KMS-11 (cell line): ENCODE data around the gene DGKB.

Source experiments
- H2AFZ ChIP-seq: fragments of 200-600 bp; sonication (generic); 2 replicates; pipeline ENCODE4 v1.6.1; 2016; ENCODE audit warnings: antibody characterized with exemption, mixed run types, low read depth
- H3K27ac ChIP-seq: fragments of 200-600 bp; sonication (generic); 2 replicates; pipeline ENCODE4 v1.6.1; 2016; ENCODE audit warnings: mild to moderate bottlenecking, mixed run types
- H3K27me3 ChIP-seq: fragments of 200-600 bp; sonication (generic); 2 replicates; pipeline ENCODE4 v1.6.1; 2017; ENCODE audit warnings: mild to moderate bottlenecking, low read depth, mixed run types, moderate library complexity; ENCODE audit not compliant: insufficient read depth
- H3K36me3 ChIP-seq: fragments of 200-600 bp; sonication (generic); 2 replicates; pipeline ENCODE4 v1.6.1; 2017; ENCODE audit warnings: mild to moderate bottlenecking, mixed run types; ENCODE audit not compliant: insufficient read depth
- H3K4me1 ChIP-seq: fragments of 200-600 bp; sonication (generic); 2 replicates; pipeline ENCODE4 v1.6.1; 2016; ENCODE audit warnings: mild to moderate bottlenecking, low read depth, mixed run types; ENCODE audit not compliant: poor library complexity, severe bottlenecking
- H3K4me2 ChIP-seq: fragments of 200-600 bp; sonication (generic); 2 replicates; pipeline ENCODE4 v1.7.0; 2016; ENCODE audit warnings: mild to moderate bottlenecking, mixed run types
- H3K4me3 ChIP-seq: fragments of 200-600 bp; sonication (generic); IDR thresholded peaks from 2 replicates; pipeline ENCODE4 v1.6.1; 2017; ENCODE audit warnings: low read depth, low read length, mixed read lengths; ENCODE audit not compliant: insufficient read depth
- H3K79me2 ChIP-seq: fragments of 200-600 bp; sonication (generic); 2 replicates; pipeline ENCODE4 v1.6.1; 2016; ENCODE audit warnings: low read depth, mixed run types; ENCODE audit not compliant: insufficient read depth
- H3K9ac ChIP-seq: fragments of 200-600 bp; sonication (generic); 2 replicates; pipeline ENCODE4 v1.6.1; 2016; ENCODE audit warnings: mild to moderate bottlenecking, mixed run types
- H4K20me1 ChIP-seq: fragments of 200-600 bp; sonication (generic); 2 replicates; pipeline ENCODE4 v1.6.1; 2016; ENCODE audit warnings: mild to moderate bottlenecking, mixed run types; ENCODE audit not compliant: insufficient read depth
- CTCF ChIP-seq: fragments of 200-600 bp; sonication (generic); conservative IDR thresholded peaks from 2 replicates; pipeline ENCODE4 v1.6.1; 2017; ENCODE audit warnings: low read depth, mild to moderate bottlenecking, antibody characterized with exemption, low read length, moderate library complexity, mixed read lengths

The DGKB gene

GRCh38 chr7:14505906-14506305 is 396.6 kb downstream of the DGKB start:
- no peaks in the 10 kb centered on the region for H4K20me1 ChIP-seq
- H3K27me3 ChIP-seq = no peaks in the 10 kb centered on the region
- no peak for TF ChIP-seq CTCF
- no peaks in the 10 kb centered on the region for H3K36me3 ChIP-seq
- no peaks in the 10 kb centered on the region for H3K4me1 ChIP-seq
- no peak overlapping the region for H3K4me2 ChIP-seq
- no peak overlapping the region for H3K9ac ChIP-seq
- no peak overlapping the region for H3K4me3 ChIP-seq
- H3K27ac ChIP-seq = no peak overlapping the region
- H2AFZ ChIP-seq = no peak overlapping the region
- no peaks in the 10 kb centered on the region for H3K79me2 ChIP-seq

GRCh38 chr7:14504134-14504533 is 398.4 kb downstream of the DGKB start:
- no peak for TF ChIP-seq CTCF

GRCh38 chr7:14503623-14504022 is 398.9 kb downstream of the DGKB start:
- Histone ChIP-seq H3K4me1 (no peaks in the 10 kb centered on the region), H3K79me2 (no peaks in the 10 kb centered on the region), H4K20me1 (no peaks in the 10 kb centered on the region), H3K4me2 (no peak overlapping the region), H3K27ac (no peak overlapping the region), H3K4me3 (no peak overlapping the region), H2AFZ (no peak overlapping the region), H3K36me3 (no peaks in the 10 kb centered on the region), H3K9ac (no peak overlapping the region), H3K27me3 (no peaks in the 10 kb centered on the region)
- no peak for TF ChIP-seq CTCF

More at GRCh38 chr7:14504134-14504533, 398.4 kb downstream of the DGKB start:
- no peak overlapping the region for H3K9ac ChIP-seq
- H3K27ac ChIP-seq = no peak overlapping the region
- H2AFZ ChIP-seq = no peak overlapping the region
- no peaks in the 10 kb centered on the region for H3K4me1 ChIP-seq
- H3K79me2 ChIP-seq = no peaks in the 10 kb centered on the region
- H3K36me3 ChIP-seq = no peaks in the 10 kb centered on the region
- no peak overlapping the region for H3K4me3 ChIP-seq
- no peaks in the 10 kb centered on the region for H3K27me3 ChIP-seq
- no peaks in the 10 kb centered on the region for H4K20me1 ChIP-seq
- H3K4me2 ChIP-seq = no peak overlapping the region

GRCh38 chr7:14501436-14501835 is 401.1 kb downstream of the DGKB start:
- Histone ChIP-seq H2AFZ (no peak overlapping the region), H3K4me2 (no peak overlapping the region), H3K9ac (no peak overlapping the region), H3K4me3 (no peak overlapping the region), H3K36me3 (no peaks in the 10 kb centered on the region), H3K27ac (no peak overlapping the region), H4K20me1 (no peaks in the 10 kb centered on the region), H3K79me2 (no peaks in the 10 kb centered on the region), H3K27me3 (no peaks in the 10 kb centered on the region), H3K4me1 (no peaks in the 10 kb centered on the region)
- no peak for TF ChIP-seq CTCF
